B cell (primary cell): ENCODE results near the gene PACRG. TPM values are rescaled to one million over a fixed set of nuclear protein-coding genes. Genes with fewer than 3 reads are reported as not detected.

ENCODE experiments used
- ATAC-seq: fragments of 200-7000 bp; cut with Tn5 transposase; one replicate; pipeline ENCODE4 v1.10.0; 2021; ENCODE audit warnings: low read depth, mild to moderate bottlenecking, moderate number of reproducible peaks, moderate library complexity
- CTCF ChIA-PET: fragments of 350-600 bp; sonication (Branson Sonifier 250); formaldehyde crosslinking; loops from one replicate; lab custom pipeline; 2021; ENCODE audit warnings: antibody characterized with exemption, inconsistent platforms; lab: Charles Lee
- POLR2A ChIA-PET: fragments of 350-600 bp; sonication (Branson Sonifier 250); formaldehyde crosslinking; loops from one replicate; lab custom pipeline; 2021; ENCODE audit warnings: antibody characterized with exemption; lab: Charles Lee
- DNase-seq: peaks from one replicate; pipeline ENCODE4 v3.0.0; 2013
- H2AFZ ChIP-seq: 2 replicates; pipeline ENCODE4 v1.6.1; 2012; ENCODE audit warnings: mild to moderate bottlenecking, low read depth, low read length; ENCODE audit not compliant: insufficient read depth, poor library complexity, severe bottlenecking
- H3K27ac ChIP-seq, 2 donors: 1 replicate in 1 of 2; 2 replicates in 1 of 2; pipeline ENCODE4 v1.5.1; 2012 to 2013; ENCODE audit warnings: low read length in 2 of 2, mild to moderate bottlenecking in 2 of 2, moderate library complexity in 1 of 2
- H3K27me3 ChIP-seq, 4 experiments: fragments of 200-600 bp in 1 of 4; sonication (generic) in 1 of 4; replicated peaks in 1 of 4; 1 replicate in 2 of 4; 2 replicates in 2 of 4; pipeline versions ENCODE4 v1.6.1 to v1.7.0; 2013 to 2016; ENCODE audit warnings: low read length in 3 of 4, mild to moderate bottlenecking in 2 of 4, mixed read lengths in 1 of 4, moderate library complexity in 1 of 4; ENCODE audit not compliant: insufficient read depth in 4 of 4, control insufficient read depth in 3 of 4; ENCODE audit errors: control extremely low read depth in 1 of 4
- H3K36me3 ChIP-seq, 2 experiments: replicated peaks in 1 of 2; 1 replicate in 1 of 2; 2 replicates in 1 of 2; pipeline versions ENCODE4 v1.6.1 to v1.7.1; 2013; ENCODE audit warnings: low read length in 1 of 2; ENCODE audit not compliant: insufficient read depth in 2 of 2, control insufficient read depth in 1 of 2; ENCODE audit errors: control extremely low read depth in 1 of 2, extremely low read depth in 1 of 2
- H3K4me1 ChIP-seq, 2 donors: fragments of 200-600 bp in 1 of 2; sonication (generic) in 1 of 2; 1 replicate in 1 of 2; 2 replicates in 1 of 2; pipeline versions ENCODE4 v1.5.1 to v1.6.1; 2013 to 2017; ENCODE audit warnings: low read length in 2 of 2; ENCODE audit not compliant: control insufficient read depth in 2 of 2, insufficient read depth in 2 of 2
- H3K4me2 ChIP-seq: replicated peaks from 2 replicates; pipeline ENCODE3; 2012; ENCODE audit warnings: mild to moderate bottlenecking, low read depth, low read length; ENCODE audit not compliant: poor library complexity, severe bottlenecking
- H3K4me3 ChIP-seq, 5 experiments: fragments of 200-600 bp in 1 of 5; sonication (generic) in 1 of 5; 1 replicate in 3 of 5; 2 replicates in 2 of 5; pipeline versions ENCODE4 v1.5.1 to v1.7.0; 2011 to 2016; ENCODE audit warnings: low read length in 4 of 5, mild to moderate bottlenecking in 4 of 5, low read depth in 2 of 5, control low read depth in 1 of 5, moderate library complexity in 1 of 5; ENCODE audit not compliant: insufficient read depth in 1 of 5; ENCODE audit errors: control extremely low read depth in 1 of 5, extremely low read depth in 1 of 5
- H3K79me2 ChIP-seq: fragments of 200-600 bp; sonication (generic); one replicate; pipeline ENCODE4 v1.6.0; 2016; ENCODE audit warnings: low read length; ENCODE audit not compliant: control insufficient read depth, insufficient read depth
- H3K9ac ChIP-seq: fragments of 200-600 bp; sonication (generic); 2 replicates; pipeline ENCODE4 v1.6.1; 2017; ENCODE audit warnings: mild to moderate bottlenecking, low read length, moderate library complexity
- H3K9me3 ChIP-seq, 3 donors: one replicate each; pipeline versions ENCODE4 v1.6.1 to v1.7.1; 2013; ENCODE audit warnings: low read length in 2 of 3; ENCODE audit not compliant: control insufficient read depth in 2 of 3, insufficient read depth in 1 of 3; ENCODE audit errors: control extremely low read depth in 1 of 3
- H4K20me1 ChIP-seq: 2 replicates; pipeline ENCODE4 v1.6.0; 2012; ENCODE audit warnings: mild to moderate bottlenecking, low read length; ENCODE audit not compliant: insufficient read depth, control insufficient read depth, poor library complexity, severe bottlenecking
- H3K27ac Mint-ChIP-seq: one replicate; pipeline ENCODE4 v1.8.0; 2021; ENCODE audit warnings: mixed read lengths
- H3K27me3 Mint-ChIP-seq: one replicate; pipeline ENCODE4 v1.8.0; 2021; ENCODE audit warnings: mixed read lengths
- H3K4me1 Mint-ChIP-seq: one replicate; pipeline ENCODE4 v1.8.0; 2021; ENCODE audit warnings: mixed read lengths
- H3K4me3 Mint-ChIP-seq: one replicate; pipeline ENCODE4 v1.8.0; 2021; ENCODE audit warnings: mixed read lengths
- H3K9me3 Mint-ChIP-seq: one replicate; pipeline ENCODE4 v1.8.0; 2022; ENCODE audit warnings: mixed read lengths; ENCODE audit not compliant: insufficient read depth
- CTCF ChIP-seq: fragments of 200-600 bp; IDR thresholded peaks from one replicate; pipeline ENCODE4 v1.8.0; 2022; ENCODE audit warnings: antibody characterized with exemption, mild to moderate bottlenecking
- EZH2 ChIP-seq: IDR thresholded peaks from 2 replicates; pipeline ENCODE4 v1.6.1; 2012; ENCODE audit warnings: borderline replicate concordance, low read depth, mild to moderate bottlenecking, moderate library complexity, low read length; ENCODE audit not compliant: insufficient read depth, poor library complexity, severe bottlenecking
- WGBS: methylation state at CpG from one replicate; pipeline ENCODE4 v1.1.5; 2013; ENCODE audit warnings: missing lambda C conversion rate; ENCODE audit not compliant: insufficient coverage; 5-methylcytosine and 5-hydroxymethylcytosine counted together
- intact Hi-C: fragments of 100-400 bp; cut with micrococcal nuclease; formaldehyde crosslinking; loops from one replicate; pipeline ENCODE4 v1.10.0; 2022
- polyA plus RNA-seq: library from polyadenylated mRNA; depleted of rRNA; stranded (reverse); fragments of >200 nt; gene quantifications from 2 replicates; pipeline ENCODE4 v1.2.3, GENCODE V29; 2012
- total RNA-seq, 2 donors: library from RNA; stranded (reverse); fragments of 120-200 nt in 1 of 2; gene quantifications; 1 replicate in 1 of 2; 2 replicates in 1 of 2; pipeline versions ENCODE4 v1.2.3 to v1.2.4, GENCODE V29; 2013 to 2022

PACRG gene
- total and polyA plus RNA-seq, 2 donors (not counting 1 experiment from before 2014, with no cell fraction given), result not detected

- no peak for DNase-seq
- CTCF ChIA-PET, result no interaction called here
- Histone ChIP-seq H3K79me2 (no peaks in the 10 kb centered on the region), H3K9ac (no peak overlapping the region), H3K36me3 (no peaks in the 10 kb centered on the region), H4K20me1 (no peaks in the 10 kb centered on the region), H3K4me2 (no peak overlapping the region), H3K27ac (no peak overlapping the region), H3K27me3 (peaks cover 0 to 21% (median 2%) of the 10 kb centered on the region in 4 experiments), H3K9me3 (peaks cover 0 to 6% (median 0%) of the 10 kb centered on the region in 3 donors), H3K4me3 (no peak overlapping the region), H3K4me1 (no peaks in the 10 kb centered on the region), H2AFZ (no peak overlapping the region)
- no peak for ATAC-seq
- POLR2A ChIA-PET, result no interaction called here
- Mint-ChIP-seq H3K27ac (no peak overlapping the region), H3K9me3 (no peaks in the 10 kb centered on the region), H3K27me3 (peaks cover 17% of the 10 kb centered on the region), H3K4me1 (no peaks in the 10 kb centered on the region), H3K4me3 (no peak overlapping the region)
- intact Hi-C loops, result no loop called here
- TF ChIP-seq EZH2, result no peak
- no peak for TF ChIP-seq CTCF
- WGBS, result 90% methylated on average over 3 of the region's 3 CpGs
These were observed 610.2 kb downstream of the PACRG start for GRCh38 chr6:163337958-163338357.

GRCh38 chr6:163338671-163339405 is 611.1 kb downstream of the PACRG start:
- no peak overlapping the region for H2AFZ ChIP-seq
- no peak overlapping the region for H3K9ac ChIP-seq
- H3K27ac ChIP-seq, result no peak overlapping the region
- ChIA-PET CTCF (no interaction called here), POLR2A (no interaction called here)
- H3K4me3 ChIP-seq, result no peak overlapping the region
- DNase-seq (no peak), ATAC-seq (no peak)
- Mint-ChIP-seq H3K4me3 (no peak overlapping the region), H3K27ac (no peak overlapping the region), H3K9me3 (no peaks in the 10 kb centered on the region), H3K4me1 (no peaks in the 10 kb centered on the region), H3K27me3 (peaks cover 9% of the 10 kb centered on the region)
- H3K36me3 ChIP-seq, result no peaks in the 10 kb centered on the region
- TF ChIP-seq CTCF (no peak), EZH2 (no peak)
- no peaks in the 10 kb centered on the region for H3K79me2 ChIP-seq
- H3K4me1 ChIP-seq, result no peaks in the 10 kb centered on the region
- intact Hi-C loops, result no loop called here
- H3K4me2 ChIP-seq, result no peak overlapping the region
- WGBS, result 85% methylated on average over 7 of the region's 12 CpGs
- H3K27me3 ChIP-seq, result peaks cover 0 to 21% (median 2%) of the 10 kb centered on the region in 4 experiments
- peaks cover 0 to 6% (median 0%) of the 10 kb centered on the region in 3 donors for H3K9me3 ChIP-seq
- no peaks in the 10 kb centered on the region for H4K20me1 ChIP-seq
